DOHH2 (cell line): ENCODE results near the gene CLIP2.

ENCODE experiments used
- H3F3A ChIP-seq: fragments of 200-600 bp; sonication (generic), shearing (Covaris generic); 2 replicates; pipeline ENCODE4 v1.6.0; 2016; ENCODE audit warnings: antibody characterized with exemption, mild to moderate bottlenecking; ENCODE audit not compliant: control insufficient read depth, insufficient read depth
- H3K27ac ChIP-seq: fragments of 200-600 bp; sonication (generic); 2 replicates; pipeline ENCODE4 v1.5.1; 2014; ENCODE audit warnings: low read depth, mild to moderate bottlenecking, low read length, moderate library complexity
- H3K27me3 ChIP-seq: fragments of 200-600 bp; sonication (generic); 2 replicates; pipeline ENCODE4 v1.6.1; 2014; ENCODE audit warnings: mild to moderate bottlenecking, low read length, mixed read lengths; ENCODE audit not compliant: control insufficient read depth
- H3K36me3 ChIP-seq: fragments of 200-600 bp; sonication (generic); 2 replicates; pipeline ENCODE4 v1.6.1; 2014; ENCODE audit warnings: mild to moderate bottlenecking, low read length, moderate library complexity, mixed read lengths; ENCODE audit not compliant: control insufficient read depth
- H3K4me1 ChIP-seq: fragments of 200-600 bp; sonication (generic); 2 replicates; pipeline ENCODE4 v1.6.1; 2014; ENCODE audit warnings: mild to moderate bottlenecking, low read length, mixed read lengths; ENCODE audit not compliant: control insufficient read depth
- H3K4me2 ChIP-seq: fragments of 200-600 bp; sonication (generic); 2 replicates; pipeline ENCODE4 v1.6.0; 2014; ENCODE audit warnings: mild to moderate bottlenecking, low read length, moderate library complexity
- H3K4me3 ChIP-seq: fragments of 200-600 bp; sonication (generic); 2 replicates; pipeline ENCODE4 v1.5.1; 2014; ENCODE audit warnings: mild to moderate bottlenecking, low read length, mixed read lengths
- H3K79me2 ChIP-seq: fragments of 200-600 bp; sonication (generic); 2 replicates; pipeline ENCODE4 v1.6.1; 2014; ENCODE audit warnings: mild to moderate bottlenecking, low read length, mixed read lengths; ENCODE audit not compliant: control insufficient read depth
- H3K9me2 ChIP-seq: fragments of 200-600 bp; sonication (generic); replicated peaks from 2 replicates; pipeline ENCODE4 v1.6.1; 2014; ENCODE audit warnings: mild to moderate bottlenecking, low read length, mixed read lengths; ENCODE audit not compliant: control insufficient read depth
- H3K9me3 ChIP-seq: fragments of 200-600 bp; sonication (generic); 2 replicates; pipeline ENCODE4 v1.6.1; 2014; ENCODE audit warnings: antibody characterized with exemption, low read length, mixed read lengths; ENCODE audit not compliant: control insufficient read depth, insufficient read depth
- H4K20me1 ChIP-seq: fragments of 200-600 bp; sonication (generic); 2 replicates; pipeline ENCODE4 v1.6.0; 2014; ENCODE audit warnings: low read depth, mild to moderate bottlenecking, antibody characterized with exemption, low read length, moderate library complexity; ENCODE audit not compliant: control insufficient read depth, insufficient read depth
- CTCF ChIP-seq: fragments of 200-600 bp; sonication (generic); IDR thresholded peaks from one replicate; pipeline ENCODE4 v1.5.1; 2014; ENCODE audit warnings: antibody characterized with exemption, mild to moderate bottlenecking, low read depth, low read length; ENCODE audit not compliant: poor library complexity, severe bottlenecking
- EZH2phosphoT487 ChIP-seq: fragments of 200-600 bp; sonication (generic); IDR thresholded peaks from 2 replicates; pipeline ENCODE4 v1.6.1; 2017; ENCODE audit warnings: borderline replicate concordance, mild to moderate bottlenecking, antibody characterized with exemption, low read length, moderate library complexity, mixed read lengths

Gene CLIP2

GRCh38 chr7:74267756-74268565, 21.2 kb upstream of the CLIP2 start:
- Histone ChIP-seq H3K27ac (peak overlapping the region; percentile 13; the same call in 1 of the 2 replicates), H3F3A (peaks cover 70% of the 10 kb centered on the region)

GRCh38 chr7:74269757-74270277, 19.4 kb upstream of the CLIP2 start:
- Histone ChIP-seq H3K4me1 (peaks cover 97% of the 10 kb centered on the region), H3K27me3 (no peaks in the 10 kb centered on the region), H3K9me2 (no peaks in the 10 kb centered on the region), H4K20me1 (no peaks in the 10 kb centered on the region), H3K9me3 (no peaks in the 10 kb centered on the region), H3K4me3 (peak overlapping the region; percentile 76), H3K79me2 (no peaks in the 10 kb centered on the region), H3K36me3 (no peaks in the 10 kb centered on the region), H3F3A (peaks cover 66% of the 10 kb centered on the region), H3K27ac (no peak overlapping the region), H3K4me2 (peak overlapping the region; percentile 92)
- TF ChIP-seq CTCF, result no peak
- no peak for TF ChIP-seq EZH2phosphoT487

More at GRCh38 chr7:74267756-74268565, 21.2 kb upstream of the CLIP2 start:
- TF ChIP-seq EZH2phosphoT487 (no peak), CTCF (no peak)
- Histone ChIP-seq H3K9me3 (no peaks in the 10 kb centered on the region), H3K9me2 (no peaks in the 10 kb centered on the region), H3K4me2 (peak overlapping the region; percentile 92), H3K36me3 (no peaks in the 10 kb centered on the region), H3K27me3 (no peaks in the 10 kb centered on the region), H3K79me2 (no peaks in the 10 kb centered on the region), H3K4me3 (0 out of 2 replicates have a peak overlapping the region, but pooled peaks have one; percentile 3), H4K20me1 (no peaks in the 10 kb centered on the region), H3K4me1 (peaks cover 96% of the 10 kb centered on the region)

DNA sequence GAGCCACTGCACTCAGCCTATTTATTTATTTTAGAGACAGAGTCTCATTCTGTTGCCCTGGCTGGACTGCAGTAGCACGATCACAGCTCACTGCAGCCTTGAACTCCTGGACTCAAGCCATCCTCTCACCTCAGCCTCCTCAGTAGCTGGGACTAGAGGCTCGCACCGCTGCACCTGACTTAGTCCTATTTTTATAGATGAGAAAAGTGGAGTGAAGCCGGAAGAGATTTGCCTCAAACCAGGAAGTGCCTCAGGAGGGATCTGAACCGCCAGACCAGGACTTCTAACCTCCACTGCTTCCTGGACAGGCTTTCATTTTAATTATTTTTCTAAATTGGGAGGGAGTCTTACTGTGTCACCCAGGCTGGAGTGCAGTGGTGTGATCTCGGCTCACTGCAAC, 17.5 kb upstream of the CLIP2 start:
- H3K4me3 ChIP-seq, result peak overlapping the region; percentile 66
- H3K27ac ChIP-seq, result peak overlapping the region; percentile 78
- H3K27me3 ChIP-seq, result no peaks in the 10 kb centered on the region
- no peak for TF ChIP-seq CTCF
- TF ChIP-seq EZH2phosphoT487, result no peak
- peaks cover 89% of the 10 kb centered on the region for H3K4me1 ChIP-seq
- H3K9me3 ChIP-seq, result no peaks in the 10 kb centered on the region
- no peaks in the 10 kb centered on the region for H4K20me1 ChIP-seq
- H3K79me2 ChIP-seq, result no peaks in the 10 kb centered on the region
- peak overlapping the region; percentile 93 for H3K4me2 ChIP-seq
- no peaks in the 10 kb centered on the region for H3K36me3 ChIP-seq
- H3K9me2 ChIP-seq, result no peaks in the 10 kb centered on the region
- peaks cover 57% of the 10 kb centered on the region for H3F3A ChIP-seq
